Measurements from ENCODE around the gene SIGLEC12.

DNA sequence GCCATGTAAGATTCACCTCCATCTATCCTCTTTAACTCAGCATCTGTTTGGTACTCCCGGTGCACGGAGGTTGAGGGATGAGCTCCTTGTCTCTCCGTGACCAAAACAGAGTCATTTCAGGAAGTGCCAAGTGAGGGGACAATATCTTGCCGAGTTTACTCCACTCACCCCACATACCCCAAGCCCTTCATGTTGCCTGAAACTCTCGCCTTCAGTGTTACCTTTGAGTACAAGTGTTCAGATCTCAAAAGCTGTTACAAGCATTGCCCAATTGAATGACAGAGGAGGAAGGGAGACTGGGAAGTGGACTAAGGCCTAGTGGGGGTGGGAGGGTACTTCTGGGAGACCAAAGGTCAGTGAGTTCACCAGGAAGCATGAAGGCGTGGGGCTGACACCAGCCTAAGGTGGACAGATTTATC lies 6.0 kb upstream of the SIGLEC12 start:
- TF ChIP-seq, protein P1, sequence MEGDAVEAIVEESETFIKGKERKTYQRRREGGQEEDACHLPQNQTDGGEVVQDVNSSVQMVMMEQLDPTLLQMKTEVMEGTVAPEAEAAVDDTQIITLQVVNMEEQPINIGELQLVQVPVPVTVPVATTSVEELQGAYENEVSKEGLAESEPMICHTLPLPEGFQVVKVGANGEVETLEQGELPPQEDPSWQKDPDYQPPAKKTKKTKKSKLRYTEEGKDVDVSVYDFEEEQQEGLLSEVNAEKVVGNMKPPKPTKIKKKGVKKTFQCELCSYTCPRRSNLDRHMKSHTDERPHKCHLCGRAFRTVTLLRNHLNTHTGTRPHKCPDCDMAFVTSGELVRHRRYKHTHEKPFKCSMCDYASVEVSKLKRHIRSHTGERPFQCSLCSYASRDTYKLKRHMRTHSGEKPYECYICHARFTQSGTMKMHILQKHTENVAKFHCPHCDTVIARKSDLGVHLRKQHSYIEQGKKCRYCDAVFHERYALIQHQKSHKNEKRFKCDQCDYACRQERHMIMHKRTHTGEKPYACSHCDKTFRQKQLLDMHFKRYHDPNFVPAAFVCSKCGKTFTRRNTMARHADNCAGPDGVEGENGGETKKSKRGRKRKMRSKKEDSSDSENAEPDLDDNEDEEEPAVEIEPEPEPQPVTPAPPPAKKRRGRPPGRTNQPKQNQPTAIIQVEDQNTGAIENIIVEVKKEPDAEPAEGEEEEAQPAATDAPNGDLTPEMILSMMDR (IDR thresholded peaks at IDR 0.05), result no peak
- no peak for TF ChIP-seq POLR2AphosphoS5 (IDR thresholded peaks at IDR 0.05)
